H1 (cell line): ENCODE measurements around the gene SON. TPM values are rescaled to one million over a fixed set of nuclear protein-coding genes. Genes with fewer than 3 reads are reported as not detected.

Experiments
- BCL11A ChIP-seq, 2 experiments: IDR thresholded peaks; one replicate each; pipeline ENCODE4 v1.6.1; 2011; ENCODE audit warnings: low read depth in 2 of 2, low read length in 2 of 2, mild to moderate bottlenecking in 2 of 2
- CHD2 ChIP-seq: IDR thresholded peaks from 2 replicates; pipeline ENCODE4 v1.6.1; 2012; ENCODE audit warnings: low read length, improper control_type of control experiment
- EP300 ChIP-seq, 2 experiments: IDR thresholded peaks; 1 replicate in 1 of 2; 2 replicates in 1 of 2; pipeline ENCODE4 v1.6.1; 2011 to 2012; ENCODE audit warnings: low read depth in 2 of 2, low read length in 2 of 2, mild to moderate bottlenecking in 2 of 2, borderline replicate concordance in 1 of 2, inconsistent platforms in 1 of 2, moderate library complexity in 1 of 2
- GTF2F1 ChIP-seq: IDR thresholded peaks from 2 replicates; pipeline ENCODE4 v1.6.1; 2012; ENCODE audit warnings: low read depth, low read length, improper control_type of control experiment, borderline replicate concordance
- HDAC6 ChIP-seq: IDR thresholded peaks from one replicate; pipeline ENCODE4 v1.7.1; 2012; ENCODE audit warnings: low read depth, mild to moderate bottlenecking, inconsistent platforms, low read length, moderate library complexity
- PHF8 ChIP-seq: fragments of 200-600 bp; sonication (generic); conservative IDR thresholded peaks from 2 replicates; pipeline ENCODE4 v1.7.1; 2012; ENCODE audit warnings: low read depth, mild to moderate bottlenecking, inconsistent platforms, low read length, moderate library complexity
- RBBP5 ChIP-seq: IDR thresholded peaks from 2 replicates; pipeline ENCODE4 v1.7.1; 2012; ENCODE audit warnings: low read depth, mild to moderate bottlenecking, inconsistent platforms, low read length, moderate library complexity, borderline replicate concordance
- RFX5 ChIP-seq: IDR thresholded peaks from 2 replicates; pipeline ENCODE4 v1.6.1; 2011; ENCODE audit warnings: low read depth, low read length, improper control_type of control experiment, borderline replicate concordance
- SP1 ChIP-seq: IDR thresholded peaks from 2 replicates; pipeline ENCODE4 v1.6.1; 2011; ENCODE audit warnings: low read depth, low read length
- SP4 ChIP-seq: IDR thresholded peaks from 2 replicates; pipeline ENCODE4 v1.6.1; 2012; ENCODE audit warnings: low read length, inconsistent platforms
- TAF1 ChIP-seq: IDR thresholded peaks from 2 replicates; pipeline ENCODE4 v1.6.1; 2011; ENCODE audit warnings: mild to moderate bottlenecking, low read depth, low read length
- TBP ChIP-seq: IDR thresholded peaks from 2 replicates; pipeline ENCODE4 v1.6.1; 2011; ENCODE audit warnings: low read depth, low read length, improper control_type of control experiment
- TCF12 ChIP-seq: IDR thresholded peaks from 2 replicates; pipeline ENCODE4 v1.6.1; 2011; ENCODE audit warnings: low read depth, mild to moderate bottlenecking, low read length
- YY1 ChIP-seq: IDR thresholded peaks from 2 replicates; pipeline ENCODE4 v1.6.1; 2011; ENCODE audit warnings: low read depth, mild to moderate bottlenecking, low read length
- ZNF274 ChIP-seq: IDR thresholded peaks from 2 replicates; pipeline ENCODE4 v1.7.0; 2012; ENCODE audit warnings: low read length, borderline replicate concordance; ENCODE audit errors: extremely low read depth
- polyA plus RNA-seq, 7 experiments: library from polyadenylated mRNA; depleted of rRNA in 3 of 7; stranded (reverse) in 5 of 7; unstranded in 2 of 7; fragments of >200 nt in 5 of 7; fragments of 200-250 nt in 2 of 7; gene quantifications; 1 replicate in 5 of 7; 2 replicates in 1 of 7; 4 replicates in 1 of 7; pipeline versions ENCODE4 v1.2.1 to v1.2.3, GENCODE V29; 2011 to 2013; ENCODE audit warnings: missing spikeins in 2 of 7, mixed read lengths in 2 of 7
- total RNA-seq: library from RNA; stranded (reverse); fragmentation: NEBNext Ultra II Directional; extraction: Animal tissue kit (Norgen Biotek cat#: 25700); gene quantifications from 2 replicates; pipeline ENCODE4 v1.2.1, GENCODE V29; 2021
- TF ChIP-seq, protein P1 (sequence below): IDR thresholded peaks from 2 replicates; pipeline ENCODE4 v1.6.1; 2012; ENCODE audit warnings: low read length, inconsistent platforms
- TF ChIP-seq, protein P2 (sequence below): IDR thresholded peaks from 2 replicates; pipeline ENCODE4 v1.6.1; 2012; ENCODE audit warnings: inconsistent platforms
- TF ChIP-seq, protein P3 (sequence below), 3 experiments: IDR thresholded peaks; 1 replicate in 2 of 3; 2 replicates in 1 of 3; pipeline versions ENCODE4 v1.5.1 to v1.6.1; 2011; ENCODE audit warnings: low read length in 3 of 3, mild to moderate bottlenecking in 3 of 3, inconsistent platforms in 2 of 3, low read depth in 1 of 3, moderate library complexity in 1 of 3; ENCODE audit not compliant: insufficient read depth in 1 of 3; ENCODE audit errors: control extremely low read depth in 1 of 3

SON gene
- total and polyA plus RNA-seq, 2 of the 8 experiments (the other 6 are each of a cell fraction or from before 2014, with no cell fraction given), result 122 to 274 TPM

DNA sequence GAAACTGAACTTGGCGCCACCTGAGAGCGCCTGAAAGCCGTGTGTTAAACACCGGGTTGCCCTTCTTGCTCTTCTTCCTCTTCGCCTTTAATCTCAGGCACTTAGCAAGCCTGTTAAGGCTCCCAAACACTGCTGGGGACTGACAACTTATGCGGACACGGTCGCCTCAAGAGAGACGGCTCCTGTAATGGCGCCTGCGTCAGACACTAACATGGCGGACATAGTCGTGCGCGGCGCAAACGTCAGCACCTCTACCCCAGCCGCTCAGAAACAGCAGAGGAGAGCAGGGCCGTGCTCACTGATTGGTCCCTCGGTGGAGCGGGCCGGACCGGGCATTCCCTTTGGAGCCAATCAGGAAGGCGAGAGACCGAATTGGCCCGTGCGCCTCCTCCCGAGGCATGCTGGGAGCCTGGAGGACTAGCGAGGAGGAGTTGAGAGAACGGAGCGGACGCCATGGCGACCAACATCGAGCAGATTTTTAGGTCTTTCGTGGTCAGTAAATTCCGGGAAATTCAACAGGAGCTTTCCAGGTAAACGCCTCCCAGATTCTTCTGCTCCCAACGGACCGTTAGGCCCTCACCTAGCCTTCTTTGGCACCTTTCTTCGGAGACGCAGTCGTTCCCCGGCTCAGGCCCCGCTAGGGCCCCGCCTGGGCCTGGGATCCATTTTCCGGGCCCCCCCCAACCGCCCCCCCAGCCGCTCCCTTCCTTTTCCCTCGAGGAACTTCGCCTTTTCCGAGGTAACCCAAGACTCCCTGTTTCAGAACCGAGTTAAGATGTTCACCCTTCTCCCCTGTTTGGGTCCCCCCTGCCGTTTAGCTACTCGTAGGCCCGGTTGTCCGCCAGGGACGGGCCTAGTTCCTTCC lies at the start of gene SON (continued):
- TF ChIP-seq, protein P1, sequence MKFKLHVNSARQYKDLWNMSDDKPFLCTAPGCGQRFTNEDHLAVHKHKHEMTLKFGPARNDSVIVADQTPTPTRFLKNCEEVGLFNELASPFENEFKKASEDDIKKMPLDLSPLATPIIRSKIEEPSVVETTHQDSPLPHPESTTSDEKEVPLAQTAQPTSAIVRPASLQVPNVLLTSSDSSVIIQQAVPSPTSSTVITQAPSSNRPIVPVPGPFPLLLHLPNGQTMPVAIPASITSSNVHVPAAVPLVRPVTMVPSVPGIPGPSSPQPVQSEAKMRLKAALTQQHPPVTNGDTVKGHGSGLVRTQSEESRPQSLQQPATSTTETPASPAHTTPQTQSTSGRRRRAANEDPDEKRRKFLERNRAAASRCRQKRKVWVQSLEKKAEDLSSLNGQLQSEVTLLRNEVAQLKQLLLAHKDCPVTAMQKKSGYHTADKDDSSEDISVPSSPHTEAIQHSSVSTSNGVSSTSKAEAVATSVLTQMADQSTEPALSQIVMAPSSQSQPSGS, result peak; percentile 84
- TF ChIP-seq, protein P2, sequence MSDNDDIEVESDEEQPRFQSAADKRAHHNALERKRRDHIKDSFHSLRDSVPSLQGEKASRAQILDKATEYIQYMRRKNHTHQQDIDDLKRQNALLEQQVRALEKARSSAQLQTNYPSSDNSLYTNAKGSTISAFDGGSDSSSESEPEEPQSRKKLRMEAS, result peak; percentile 85
- peak; percentile 78; the same call in 1 of the 2 replicates for TF ChIP-seq GTF2F1
- TF ChIP-seq BCL11A (IDR thresholded peaks at IDR 0.05; ENCODE audit: low read depth in 2 of 2, low read length in 2 of 2), result no peak
- TF ChIP-seq, protein P3, sequence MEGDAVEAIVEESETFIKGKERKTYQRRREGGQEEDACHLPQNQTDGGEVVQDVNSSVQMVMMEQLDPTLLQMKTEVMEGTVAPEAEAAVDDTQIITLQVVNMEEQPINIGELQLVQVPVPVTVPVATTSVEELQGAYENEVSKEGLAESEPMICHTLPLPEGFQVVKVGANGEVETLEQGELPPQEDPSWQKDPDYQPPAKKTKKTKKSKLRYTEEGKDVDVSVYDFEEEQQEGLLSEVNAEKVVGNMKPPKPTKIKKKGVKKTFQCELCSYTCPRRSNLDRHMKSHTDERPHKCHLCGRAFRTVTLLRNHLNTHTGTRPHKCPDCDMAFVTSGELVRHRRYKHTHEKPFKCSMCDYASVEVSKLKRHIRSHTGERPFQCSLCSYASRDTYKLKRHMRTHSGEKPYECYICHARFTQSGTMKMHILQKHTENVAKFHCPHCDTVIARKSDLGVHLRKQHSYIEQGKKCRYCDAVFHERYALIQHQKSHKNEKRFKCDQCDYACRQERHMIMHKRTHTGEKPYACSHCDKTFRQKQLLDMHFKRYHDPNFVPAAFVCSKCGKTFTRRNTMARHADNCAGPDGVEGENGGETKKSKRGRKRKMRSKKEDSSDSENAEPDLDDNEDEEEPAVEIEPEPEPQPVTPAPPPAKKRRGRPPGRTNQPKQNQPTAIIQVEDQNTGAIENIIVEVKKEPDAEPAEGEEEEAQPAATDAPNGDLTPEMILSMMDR (IDR thresholded peaks at IDR 0.05; ENCODE audit: control extremely low read depth in 1 of 3, insufficient read depth in 1 of 3, low read depth in 1 of 3, low read length in 3 of 3), result no peak
- peak; percentile 67 for TF ChIP-seq CHD2
- peak; percentile 93 for TF ChIP-seq TBP
- TF ChIP-seq RFX5, result peak; percentile 85
- peak in 1 of 2 experiments; percentile 3; a peak in 1 of 3 replicates for TF ChIP-seq EP300 (IDR thresholded peaks at IDR 0.05; ENCODE audit: borderline replicate concordance in 1 of 2, low read depth in 2 of 2, low read length in 2 of 2)
- peak; percentile 40; the same call in 1 of the 2 replicates for TF ChIP-seq RBBP5
- TF ChIP-seq SP4, result peak; percentile 69; the same call in 1 of the 2 replicates
- TF ChIP-seq YY1, result peak; percentile 98
- peak; percentile 71 for TF ChIP-seq SP1
- no peak for TF ChIP-seq TCF12
- TF ChIP-seq ZNF274, result no peak
- TF ChIP-seq PHF8, result peak; percentile 97
- TF ChIP-seq HDAC6, result no peak
- TF ChIP-seq TAF1, result peak; percentile 90
